PFSK-1 (cell line): Measurements from ENCODE around the gene OTUB2.

ENCODE experiments used
- POLR2AphosphoS5 ChIP-seq: IDR thresholded peaks from 2 replicates; pipeline ENCODE4 v1.6.1; 2012; ENCODE audit warnings: low read depth, mild to moderate bottlenecking, control low read depth, low read length, moderate library complexity
- REST ChIP-seq, 2 experiments: IDR thresholded peaks; 2 replicates each; pipeline versions ENCODE4 v1.6.1 to v1.8.0; 2011 to 2012; ENCODE audit warnings: low read depth in 2 of 2, low read length in 2 of 2, control low read depth in 1 of 2, inconsistent platforms in 1 of 2, mild to moderate bottlenecking in 1 of 2, moderate library complexity in 1 of 2; ENCODE audit not compliant: insufficient read depth in 1 of 2
- SIN3A ChIP-seq: IDR thresholded peaks from 2 replicates; pipeline ENCODE4 v1.6.1; 2012; ENCODE audit warnings: mild to moderate bottlenecking, low read length, moderate library complexity, borderline replicate concordance; ENCODE audit not compliant: insufficient read depth

GRCh38 chr14:93991649-93992048 is 34.5 kb upstream of the OTUB2 start:
- no peak for TF ChIP-seq POLR2AphosphoS5
- no peak for TF ChIP-seq SIN3A
- TF ChIP-seq REST (IDR thresholded peaks at IDR 0.05; ENCODE audit: insufficient read depth in 1 of 2, low read depth in 2 of 2, low read length in 2 of 2): no peak
